ENCODE results near the gene BCL6. TPM values are rescaled to one million over a fixed set of nuclear protein-coding genes. Genes with fewer than 3 reads are reported as not detected.

The BCL6 gene
- total and polyA plus RNA-seq, 2 of the 8 experiments (the other 6 are each of a cell fraction or from before 2014, with no cell fraction given), result 5.7 to 10.4 TPM

DNA sequence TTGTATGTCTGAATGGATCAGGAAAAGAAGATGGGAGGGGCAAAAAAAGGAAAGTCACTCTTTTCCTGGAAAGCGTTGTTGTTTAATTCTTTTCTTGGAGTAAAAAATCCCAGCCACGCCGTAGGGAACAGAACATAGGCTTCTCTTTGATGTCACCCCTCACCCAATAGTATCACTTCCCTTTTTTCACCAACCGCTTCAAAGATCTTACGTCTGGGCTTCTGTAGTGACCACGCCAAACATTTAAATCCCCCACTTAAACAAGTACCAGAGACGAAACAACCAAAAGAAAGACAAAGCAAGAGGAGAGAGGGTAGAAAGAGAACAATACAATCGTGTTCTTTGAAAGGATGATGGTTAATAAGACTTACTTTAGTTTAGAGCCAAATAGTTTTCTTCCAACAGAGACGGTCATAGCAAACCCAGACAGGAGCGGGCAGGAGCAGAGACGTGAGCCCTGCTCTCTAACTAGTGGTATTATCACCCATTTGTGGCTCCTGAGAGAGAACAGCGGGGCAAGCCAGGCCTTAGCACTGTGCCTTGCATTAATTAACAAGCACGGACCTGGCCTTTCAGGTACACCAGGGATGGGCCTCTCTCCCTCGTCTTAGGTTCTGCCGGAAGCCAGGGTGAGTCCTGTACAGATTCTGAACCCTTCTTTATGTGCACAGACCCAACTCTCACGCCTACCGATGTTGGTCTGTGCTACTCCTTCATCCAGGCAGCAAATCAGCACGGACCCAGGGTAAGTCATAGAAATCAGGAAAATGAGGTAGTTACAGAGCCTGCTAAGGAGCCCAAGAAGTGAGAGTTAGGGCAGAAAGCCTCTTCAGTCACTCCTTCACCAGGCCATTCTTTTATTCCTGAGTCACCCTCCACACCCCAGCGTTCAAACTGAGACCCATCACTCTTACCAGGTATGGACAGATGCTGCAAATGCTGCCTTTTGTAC, 28.2 kb upstream of the BCL6 start:
- Histone ChIP-seq H3K36me3 (ENCODE audit: control insufficient read depth in 2 of 4, insufficient read depth in 4 of 4, low read length in 3 of 4) (no peaks in the 10 kb centered on the region), H2BK12ac (ENCODE audit: low read depth, low read length) (peak overlapping the region; percentile 32; the same call in 1 of the 2 replicates), H3K18ac (ENCODE audit: extremely low read depth, low read length) (no peak overlapping the region), H3K27me3 (replicated peaks in 1 of 4; ENCODE audit: control insufficient read depth in 3 of 4, extremely low read depth in 1 of 4, insufficient read depth in 3 of 4, low read length in 3 of 4) (no peaks in the 10 kb centered on the region), H2BK5ac (ENCODE audit: low read depth, low read length) (no peak overlapping the region), H3K27ac (ENCODE audit: low read depth, low read length) (no peak overlapping the region), H3K4me3 (ENCODE audit: extremely low read depth in 1 of 4, insufficient read depth in 2 of 4, low read depth in 3 of 4, low read length in 4 of 4) (no peak overlapping the region), H3K23ac (ENCODE audit: insufficient read length) (no peak overlapping the region), H2BK15ac (ENCODE audit: low read length) (no peak overlapping the region), H3K4me2 (ENCODE audit: insufficient read depth in 1 of 2, low read depth in 2 of 2, low read length in 2 of 2) (no peak overlapping the region; a peak in 1 of 4 replicates), H2BK120ac (replicated peaks; ENCODE audit: low read depth, low read length) (no peak overlapping the region), H2BK20ac (ENCODE audit: low read length) (no peak overlapping the region; the same call in 1 of the 2 replicates), H3K4me1 (replicated peaks in 1 of 4; ENCODE audit: control insufficient read depth in 3 of 4, insufficient read depth in 4 of 4, low read length in 3 of 4) (peaks cover 0 to 7% (median 0%) of the 10 kb centered on the region in 4 experiments; a peak in 2 of 7 replicates), H3K9ac (replicated peaks in 1 of 4; ENCODE audit: extremely low read depth in 1 of 4, low read depth in 3 of 4, low read length in 3 of 4) (no peak overlapping the region), H2AK5ac (ENCODE audit: low read depth, low read length) (no peak overlapping the region), H3K23me2 (ENCODE audit: low read depth, low read length) (no peaks in the 10 kb centered on the region), H3K9me3 (ENCODE audit: insufficient read depth in 2 of 2, low read depth in 1 of 2, low read length in 1 of 2) (no peaks in the 10 kb centered on the region), H2AFZ (ENCODE audit: low read length) (peak overlapping the region; percentile 41; the same call in 1 of the 2 replicates), H4K20me1 (replicated peaks in 1 of 2; ENCODE audit: control insufficient read depth in 1 of 2, insufficient read depth in 2 of 2, low read length in 2 of 2) (no peaks in the 10 kb centered on the region), H3K14ac (ENCODE audit: insufficient read length) (no peak overlapping the region), H4K91ac (replicated peaks; ENCODE audit: insufficient read length, low read length) (no peak overlapping the region), H4K5ac (ENCODE audit: insufficient read length, low read depth, low read length) (no peak overlapping the region), H3K79me2 (ENCODE audit: control insufficient read depth in 1 of 2, insufficient read depth in 2 of 2, low read length in 2 of 2) (no peaks in the 10 kb centered on the region), H3K4ac (replicated peaks; ENCODE audit: insufficient read length, low read depth, low read length) (no peak overlapping the region), H3K79me1 (ENCODE audit: low read depth, low read length) (no peaks in the 10 kb centered on the region), H3K56ac (replicated peaks; ENCODE audit: insufficient read length, low read depth, low read length) (no peak overlapping the region), H4K8ac (ENCODE audit: extremely low read depth, insufficient read depth, low read length) (no peak overlapping the region)
- ChIA-PET CTCF (ENCODE audit: partially characterized antibody) (no interaction called here), POLR2A (ENCODE audit: partially characterized antibody) (no interaction called here)
- no peak for FAIRE-seq
- DNase-seq (ENCODE audit: low read depth in 1 of 2, low spot score in 2 of 2), result no peak
- TF ChIP-seq KDM5A (IDR thresholded peaks at IDR 0.05; ENCODE audit: low read length) (no peak), JUN (IDR thresholded peaks at IDR 0.05; ENCODE audit: low read depth, low read length) (no peak)
- WGBS, 2 experiments (ENCODE audit: extremely low coverage in 1 of 2, insufficient coverage in 1 of 2, insufficient read length in 1 of 2, insufficient replicate concordance in 2 of 2, low coverage in 1 of 2, low lambda C conversion rate in 2 of 2, missing lambda C conversion rate in 1 of 2), result 93% methylated on average over 19 of the region's 19 CpGs; no CpG with 5 or more reads in 1 of the 2 experiments
